CD4-positive, alpha-beta T cell treated with Interleukin-17A for 4 hours (primary cell): ENCODE data around the gene KCTD16.
A peak's percentile ranks its signal among the peaks of the same experiment; 100 is the strongest.

ENCODE experiments used
- DNase-seq: peaks from one replicate; pipeline ENCODE4 v3.0.0-alpha.2; 2020; ENCODE audit warnings: mixed read lengths

KCTD16 gene

GRCh38 chr5:144167998-144168397, 2.7 kb upstream of the KCTD16 start:
- no peak for DNase-seq

- no peak for DNase-seq
Observed at GRCh38 chr5:144169904-144170275, 783 bp upstream of the KCTD16 start.

GRCh38 chr5:144173766-144174165, 3.1 kb downstream of the KCTD16 start:
- DNase-seq, result no peak

GRCh38 chr5:144177548-144177947, 6.9 kb downstream of the KCTD16 start:
- DNase-seq, result no peak

GRCh38 chr5:144179226-144179625, 8.6 kb downstream of the KCTD16 start:
- no peak for DNase-seq

GRCh38 chr5:144183254-144183889, 12.7 kb downstream of the KCTD16 start:
- peak; percentile 36 for DNase-seq

GRCh38 chr5:144187699-144188294, 17.1 kb downstream of the KCTD16 start:
- peak; percentile 85 for DNase-seq

GRCh38 chr5:144189800-144190429, 19.2 kb downstream of the KCTD16 start:
- peak; percentile 82 for DNase-seq

- DNase-seq, result no peak
Observed at GRCh38 chr5:144191531-144191930, 20.9 kb downstream of the KCTD16 start.

- DNase-seq, result peak; percentile 41
Observed at GRCh38 chr5:144191998-144192397, 21.3 kb downstream of the KCTD16 start.

GRCh38 chr5:144192661-144193060, 22.0 kb downstream of the KCTD16 start:
- DNase-seq, result no peak

GRCh38 chr5:144194144-144194543, 23.5 kb downstream of the KCTD16 start:
- no peak for DNase-seq

- no peak for DNase-seq
Observed at GRCh38 chr5:144195448-144195847, 24.8 kb downstream of the KCTD16 start.

GRCh38 chr5:144196612-144197011, 25.9 kb downstream of the KCTD16 start:
- DNase-seq, result no peak

- no peak for DNase-seq
Observed at GRCh38 chr5:144198386-144198785, 27.7 kb downstream of the KCTD16 start.

- no peak for DNase-seq
Observed at GRCh38 chr5:144201588-144201987, 30.9 kb downstream of the KCTD16 start.

GRCh38 chr5:144202072-144202471, 31.4 kb downstream of the KCTD16 start:
- DNase-seq, result no peak

- no peak for DNase-seq
Observed at GRCh38 chr5:144202726-144203125, 32.1 kb downstream of the KCTD16 start.

GRCh38 chr5:144203750-144204596, 33.3 kb downstream of the KCTD16 start:
- peak; percentile 56 for DNase-seq

GRCh38 chr5:144205141-144205551, 34.5 kb downstream of the KCTD16 start:
- no peak for DNase-seq

- no peak for DNase-seq
Observed at GRCh38 chr5:144206141-144206540, 35.5 kb downstream of the KCTD16 start.

GRCh38 chr5:144207875-144208444, 37.3 kb downstream of the KCTD16 start:
- no peak for DNase-seq

GRCh38 chr5:144209361-144209760, 38.7 kb downstream of the KCTD16 start:
- DNase-seq, result no peak
